Measurements from ENCODE around the gene SHROOM3. TPM values are rescaled to one million over a fixed set of nuclear protein-coding genes. Genes with fewer than 3 reads are reported as not detected.

The SHROOM3 gene
- total and polyA plus RNA-seq, 2 donors from 2014 or later, result 5.5 to 67.3 TPM

- TF ChIP-seq CTCF (IDR thresholded peaks at IDR 0.05; ENCODE audit: borderline replicate concordance, extremely low read depth, insufficient read depth), result no peak
- DNase-seq, result no peak
- peaks cover 0 to 12% (median 7%) of the 10 kb centered on the region in 3 donors for H3K4me1 ChIP-seq (ENCODE audit: control insufficient read depth in 2 of 3, insufficient read depth in 2 of 3, low read depth in 1 of 3, low read length in 3 of 3)
- no peaks in the 10 kb centered on the region for H3K9me3 ChIP-seq (ENCODE audit: control insufficient read depth in 2 of 3, insufficient read depth in 1 of 3, low read length in 3 of 3)
- peak overlapping the region; percentile 47 to 66 for H3K27ac ChIP-seq (ENCODE audit: low read depth in 2 of 2, low read length in 2 of 2)
- H3K36me3 ChIP-seq (ENCODE audit: control insufficient read depth in 2 of 3, insufficient read depth in 3 of 3, low read length in 3 of 3), result no peaks in the 10 kb centered on the region
- FAIRE-seq, result no peak
- H3K9ac ChIP-seq (ENCODE audit: low read length in 3 of 3), result no peak overlapping the region
- no peak overlapping the region for H3K4me3 ChIP-seq (ENCODE audit: low read length in 3 of 3)
- intact Hi-C loops (cut with DNase I), result no loop called here
- H3K27me3 ChIP-seq (ENCODE audit: control insufficient read depth, insufficient read depth, low read length), result no peaks in the 10 kb centered on the region
These were observed 127.9 kb downstream of the SHROOM3 start for GRCh38 chr4:76562836-76563453.

GRCh38 chr4:76563454-76564122 lies 128.6 kb downstream of the SHROOM3 start:
- Histone ChIP-seq H3K4me3 (ENCODE audit: low read length in 3 of 3) (no peak overlapping the region), H3K27ac (ENCODE audit: low read depth in 2 of 2, low read length in 2 of 2) (peak overlapping the region; percentile 61 to 66), H3K36me3 (ENCODE audit: control insufficient read depth in 2 of 3, insufficient read depth in 3 of 3, low read length in 3 of 3) (no peaks in the 10 kb centered on the region), H3K9ac (ENCODE audit: low read length in 3 of 3) (no peak overlapping the region), H3K27me3 (ENCODE audit: control insufficient read depth, insufficient read depth, low read length) (no peaks in the 10 kb centered on the region), H3K9me3 (ENCODE audit: control insufficient read depth in 2 of 3, insufficient read depth in 1 of 3, low read length in 3 of 3) (no peaks in the 10 kb centered on the region), H3K4me1 (ENCODE audit: control insufficient read depth in 2 of 3, insufficient read depth in 2 of 3, low read depth in 1 of 3, low read length in 3 of 3) (peaks cover 0 to 17% (median 7%) of the 10 kb centered on the region in 3 donors)
- intact Hi-C loops (cut with DNase I), result no loop called here
- no peak for FAIRE-seq
- TF ChIP-seq CTCF (IDR thresholded peaks at IDR 0.05; ENCODE audit: borderline replicate concordance, extremely low read depth, insufficient read depth), result no peak
- no peak for DNase-seq

DNA sequence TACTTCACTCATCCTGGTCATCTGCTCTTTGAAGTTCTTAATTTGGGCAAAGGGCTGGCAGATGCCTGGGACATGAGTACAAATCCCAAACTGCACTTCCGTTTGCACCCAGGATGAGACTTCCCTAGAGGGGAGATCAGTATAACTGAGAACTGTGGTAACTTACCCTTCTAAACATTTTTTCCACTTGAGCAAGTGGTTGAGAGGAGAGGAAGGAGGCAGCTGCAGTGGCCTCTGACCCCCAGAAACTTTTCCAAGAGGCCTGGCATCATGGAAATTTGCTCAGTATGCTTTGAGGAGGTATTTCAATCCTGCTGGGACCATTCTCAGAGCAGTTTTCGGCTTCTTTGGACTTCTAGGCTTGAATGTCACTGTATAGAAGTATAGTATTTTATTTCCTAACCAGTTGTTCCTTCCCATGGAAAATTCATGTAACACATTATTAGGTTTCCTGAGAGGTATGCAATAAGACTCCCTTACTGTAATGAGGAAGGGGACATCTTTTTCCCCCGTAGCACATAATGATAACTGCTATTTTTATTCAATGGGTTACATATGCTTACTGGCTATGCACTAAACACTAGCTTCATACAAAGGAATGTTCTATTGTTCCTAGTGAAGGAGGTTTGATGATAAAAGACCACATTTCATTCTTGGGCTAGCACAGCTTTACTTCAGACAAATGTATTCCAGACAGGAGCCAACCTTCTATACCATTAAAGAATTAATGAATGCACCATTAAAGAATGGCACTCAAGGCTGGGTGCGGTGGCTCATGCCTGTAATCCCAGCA lies 129.3 kb downstream of the SHROOM3 start:
- intact Hi-C loops (cut with DNase I), result no loop called here
- no peak overlapping the region for H3K9ac ChIP-seq (ENCODE audit: low read length in 3 of 3)
- H3K9me3 ChIP-seq (ENCODE audit: control insufficient read depth in 2 of 3, insufficient read depth in 1 of 3, low read length in 3 of 3), result no peaks in the 10 kb centered on the region
- H3K27me3 ChIP-seq (ENCODE audit: control insufficient read depth, insufficient read depth, low read length), result no peaks in the 10 kb centered on the region
- TF ChIP-seq CTCF (IDR thresholded peaks at IDR 0.05; ENCODE audit: borderline replicate concordance, extremely low read depth, insufficient read depth), result no peak
- peak overlapping the region; percentile 61 to 66 for H3K27ac ChIP-seq (ENCODE audit: low read depth in 2 of 2, low read length in 2 of 2)
- peaks cover 0 to 25% (median 10%) of the 10 kb centered on the region in 3 donors for H3K4me1 ChIP-seq (ENCODE audit: control insufficient read depth in 2 of 3, insufficient read depth in 2 of 3, low read depth in 1 of 3, low read length in 3 of 3)
- FAIRE-seq, result no peak
- no peaks in the 10 kb centered on the region for H3K36me3 ChIP-seq (ENCODE audit: control insufficient read depth in 2 of 3, insufficient read depth in 3 of 3, low read length in 3 of 3)
- DNase-seq, result no peak
- H3K4me3 ChIP-seq (ENCODE audit: low read length in 3 of 3), result no peak overlapping the region

Data from kidney (tissue), 14 donors.